ENCODE results near the gene ARHGAP26.

Gene ARHGAP26

GRCh38 chr5:142753116-142753631, 17.0 kb upstream of the ARHGAP26 start:
- no peak for DNase-seq

- no peak for DNase-seq
Observed at GRCh38 chr5:142754031-142754430, 16.1 kb upstream of the ARHGAP26 start.

GRCh38 chr5:142756576-142756975, 13.6 kb upstream of the ARHGAP26 start:
- no peak for DNase-seq

GRCh38 chr5:142757564-142757963, 12.6 kb upstream of the ARHGAP26 start:
- DNase-seq, result no peak

- no peak for DNase-seq
Observed at GRCh38 chr5:142758062-142758795, 11.9 kb upstream of the ARHGAP26 start.

- DNase-seq, result no peak
Observed at GRCh38 chr5:142758796-142759145, 11.4 kb upstream of the ARHGAP26 start.

- DNase-seq, result no peak
Observed at GRCh38 chr5:142763701-142764100, 6.5 kb upstream of the ARHGAP26 start.

- no peak for DNase-seq
Observed at GRCh38 chr5:142767178-142767577, 3.0 kb upstream of the ARHGAP26 start.

- no peak for DNase-seq
Observed at GRCh38 chr5:142767911-142768310, 2.3 kb upstream of the ARHGAP26 start.

GRCh38 chr5:142769251-142769792, 855 bp upstream of the ARHGAP26 start:
- peak in 1 of 4 experiments; percentile 25 for DNase-seq

GRCh38 chr5:142770650-142771609, 753 bp downstream of the ARHGAP26 start:
- peak; percentile 16 to 56 (median 22) for DNase-seq

GRCh38 chr5:142771666-142772065, 1.5 kb downstream of the ARHGAP26 start:
- DNase-seq, result no peak

GRCh38 chr5:142772446-142773293, 2.5 kb downstream of the ARHGAP26 start:
- no peak for DNase-seq

- DNase-seq, result no peak
Observed at GRCh38 chr5:142777099-142777498, 6.9 kb downstream of the ARHGAP26 start.

- DNase-seq, result no peak
Observed at GRCh38 chr5:142777850-142778249, 7.7 kb downstream of the ARHGAP26 start.

GRCh38 chr5:142779163-142779840, 9.1 kb downstream of the ARHGAP26 start:
- DNase-seq, result no peak

GRCh38 chr5:142780871-142781270, 10.7 kb downstream of the ARHGAP26 start:
- DNase-seq, result no peak

GRCh38 chr5:142782976-142783530, 12.9 kb downstream of the ARHGAP26 start:
- no peak for DNase-seq

- DNase-seq, result no peak
Observed at GRCh38 chr5:142783601-142784341, 13.6 kb downstream of the ARHGAP26 start.

GRCh38 chr5:142784401-142784955, 14.3 kb downstream of the ARHGAP26 start:
- DNase-seq, result no peak
